Endothelial cell of umbilical vein (primary cell): Measurements from ENCODE around the gene EFCC1. TPM values are rescaled to one million over a fixed set of nuclear protein-coding genes. Genes with fewer than 3 reads are reported as not detected.

Experiments used
- BruUV-seq: library from RNA; stranded (reverse); fragments of 400-500 nt; replicated peaks from 2 replicates; lab custom pipeline; 2021; lab: Mats Ljungman, UMichigan
- CTCF ChIA-PET: fragments of 300-600, 350-600 bp; sonication (Branson Sonifier 250); formaldehyde crosslinking; loops from one replicate; lab custom pipeline; 2021; ENCODE audit warnings: antibody characterized with exemption, inconsistent platforms; lab: Charles Lee
- POLR2A ChIA-PET: fragments of 300-600, 350-600 bp; sonication (Branson Sonifier 250); formaldehyde crosslinking; loops from one replicate; lab custom pipeline; 2021; ENCODE audit warnings: antibody characterized with exemption, inconsistent platforms; lab: Charles Lee
- DNase-seq: peaks from one replicate; pipeline ENCODE4 v3.0.0-alpha.2; 2011; ENCODE audit warnings: low read depth, low spot score
- FAIRE-seq: peaks from 2 replicates; lab custom pipeline; 2011; peaks lifted over from hg19 to GRCh38; lab: Jason Lieb, UNC
- H2AFZ ChIP-seq: 2 replicates; pipeline ENCODE4 v1.6.0; 2012; ENCODE audit warnings: low read depth, low read length, control low read depth, inconsistent platforms
- H3K27ac ChIP-seq: 2 replicates; pipeline ENCODE4 v1.5.1; 2011; ENCODE audit warnings: low read depth, mild to moderate bottlenecking, control low read depth, low read length, moderate library complexity; ENCODE audit not compliant: insufficient read depth
- H3K27me3 ChIP-seq, 2 experiments: 2 replicates each; pipeline versions ENCODE4 v1.6.0 to v1.6.1; 2011; ENCODE audit warnings: low read length in 2 of 2, mixed read lengths in 1 of 2; ENCODE audit not compliant: control insufficient read depth in 2 of 2, insufficient read depth in 2 of 2
- H3K36me3 ChIP-seq, 2 experiments: 2 replicates in 1 of 2; 3 replicates in 1 of 2; pipeline ENCODE4 v1.5.1; 2011; ENCODE audit warnings: low read length in 2 of 2, mild to moderate bottlenecking in 1 of 2, moderate library complexity in 1 of 2; ENCODE audit not compliant: control insufficient read depth in 2 of 2, insufficient read depth in 2 of 2; ENCODE audit errors: extremely low read depth in 1 of 2
- H3K4me1 ChIP-seq: 3 replicates; pipeline ENCODE4 v1.5.1; 2011; ENCODE audit warnings: mild to moderate bottlenecking, low read length; ENCODE audit not compliant: control insufficient read depth, insufficient read depth; ENCODE audit errors: extremely low read depth
- H3K4me2 ChIP-seq: 2 replicates; pipeline ENCODE4 v1.6.1; 2011; ENCODE audit warnings: low read length, control low read depth, mixed read lengths; ENCODE audit not compliant: insufficient read depth
- H3K4me3 ChIP-seq, 3 experiments: fragments of 200-600 bp in 1 of 3; sonication (generic), shearing (Covaris generic) in 1 of 3; replicated peaks in 1 of 3; 2 replicates each; pipeline ENCODE4 v1.5.1; 2011 to 2016; ENCODE audit warnings: control low read depth in 3 of 3, low read length in 3 of 3, mild to moderate bottlenecking in 2 of 3, inconsistent platforms in 1 of 3, low read depth in 1 of 3, moderate library complexity in 1 of 3; ENCODE audit not compliant: insufficient read depth in 1 of 3
- H3K79me2 ChIP-seq: 2 replicates; pipeline ENCODE4 v1.6.0; 2012; ENCODE audit warnings: low read length, inconsistent platforms; ENCODE audit not compliant: control insufficient read depth, insufficient read depth
- H3K9ac ChIP-seq: replicated peaks from 2 replicates; pipeline ENCODE3; 2011; ENCODE audit warnings: low read length, control low read depth; ENCODE audit not compliant: insufficient read depth; ENCODE audit errors: extremely low read depth
- H3K9me1 ChIP-seq: replicated peaks from 3 replicates; pipeline ENCODE4 v1.6.0; 2011; ENCODE audit warnings: mild to moderate bottlenecking, low read length; ENCODE audit not compliant: control insufficient read depth, insufficient read depth; ENCODE audit errors: extremely low read depth
- H3K9me3 ChIP-seq: replicated peaks from 2 replicates; pipeline ENCODE4 v1.5.1; 2012; ENCODE audit warnings: low read length, inconsistent platforms; ENCODE audit not compliant: control insufficient read depth, insufficient read depth
- H4K20me1 ChIP-seq: replicated peaks from 2 replicates; pipeline ENCODE3; 2011; ENCODE audit warnings: mild to moderate bottlenecking, low read length; ENCODE audit not compliant: control insufficient read depth, insufficient read depth; ENCODE audit errors: extremely low read depth
- EZH2 ChIP-seq: IDR thresholded peaks from 2 replicates; pipeline ENCODE4 v1.6.1; 2012; ENCODE audit warnings: borderline replicate concordance, low read depth, mild to moderate bottlenecking, moderate library complexity, low read length, inconsistent platforms; ENCODE audit not compliant: severe bottlenecking
- FOS ChIP-seq: IDR thresholded peaks from 2 replicates; pipeline ENCODE4 v1.6.1; 2011; ENCODE audit warnings: mild to moderate bottlenecking, low read length, moderate library complexity, borderline replicate concordance; ENCODE audit not compliant: insufficient read depth
- GATA2 ChIP-seq: IDR thresholded peaks from 2 replicates; pipeline ENCODE4 v1.7.0; 2011; ENCODE audit warnings: low read depth, mild to moderate bottlenecking, moderate library complexity, mixed read lengths, low read length; ENCODE audit not compliant: insufficient read length, insufficient read depth
- MYC ChIP-seq: IDR thresholded peaks from one replicate; pipeline ENCODE4 v1.6.1; 2011; ENCODE audit warnings: mild to moderate bottlenecking, low read depth, low read length
- dilution Hi-C: fragments of 300-500 bp; cut with MboI; formaldehyde crosslinking; loops from one replicate; pipeline ENCODE4 v1.15.0; 2019; ENCODE audit warnings: low sequenced_read_pairs; ENCODE audit not compliant: extremely low pct_ligation_motif_present
- intact Hi-C: fragments of 100-400 bp; cut with micrococcal nuclease; formaldehyde crosslinking; loops from one replicate; pipeline ENCODE4 v1.10.0; 2022
- polyA plus RNA-seq, 4 experiments: library from polyadenylated mRNA; depleted of rRNA in 3 of 4; stranded (reverse) in 3 of 4; unstranded in 1 of 4; fragments of >200 nt; gene quantifications; 2 replicates each; pipeline versions ENCODE4 v1.2.1 to v1.2.3, GENCODE V29; 2011 to 2012; ENCODE audit warnings: missing spikeins in 1 of 4
- total RNA-seq: library from RNA; stranded (reverse); gene quantifications from 2 replicates; pipeline ENCODE4 v1.2.3, GENCODE V29; 2021
- TF ChIP-seq, protein P1 (sequence below), 2 donors: IDR thresholded peaks; 1 replicate in 1 of 2; 2 replicates in 1 of 2; pipeline ENCODE4 v1.5.1; 2011; ENCODE audit warnings: low read length in 2 of 2, mild to moderate bottlenecking in 2 of 2, moderate library complexity in 2 of 2, control low read depth in 1 of 2, inconsistent platforms in 1 of 2, low read depth in 1 of 2; ENCODE audit not compliant: insufficient read depth in 1 of 2; ENCODE audit errors: extremely low read depth in 1 of 2
- TF ChIP-seq, protein P2 (sequence below): IDR thresholded peaks from 2 replicates; pipeline ENCODE4 v1.6.1; 2011; ENCODE audit not compliant: insufficient read depth, insufficient read length

Gene EFCC1
- total and polyA plus RNA-seq, 2 donors (not counting 3 experiments of a cell fraction or from before 2014, with no cell fraction given), result 0.73 to 1.3 TPM

DNA sequence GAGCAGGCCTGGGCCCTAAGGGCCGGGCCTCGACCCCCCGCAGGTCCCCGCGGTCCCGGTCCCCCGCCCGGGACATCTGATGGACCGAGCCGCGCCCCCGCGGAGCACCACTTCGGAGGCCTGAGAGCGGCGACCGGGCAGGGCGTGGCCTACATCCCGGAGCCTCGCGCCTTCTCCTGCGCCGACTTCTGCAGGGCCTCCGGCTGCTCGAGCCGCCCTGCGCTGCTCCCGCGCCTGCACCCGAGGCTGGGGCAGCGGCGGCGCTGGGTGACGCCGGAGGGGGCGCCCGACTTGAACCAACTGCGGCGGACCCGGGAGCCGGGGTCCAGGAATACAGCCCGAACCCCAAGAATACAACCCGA is 44.6 kb downstream of the EFCC1 start:
- peak; percentile 18 for FAIRE-seq
- H3K27me3 ChIP-seq, result no peaks in the 10 kb centered on the region
- H3K9me1 ChIP-seq, result no peaks in the 10 kb centered on the region
- POLR2A ChIA-PET, result no interaction called here
- no peak overlapping the region for H3K9ac ChIP-seq
- no peaks in the 10 kb centered on the region for H3K9me3 ChIP-seq
- no peak for DNase-seq
- H3K4me1 ChIP-seq, result peaks cover 6% of the 10 kb centered on the region
- CTCF ChIA-PET, result interaction anchor here (1.0 to 1.6 kb wide), 2 partner anchors 20 to 76 kb away, joined by 3 to 8 read pairs; no protein-coding TSS in a partner anchor
- peak overlapping the region; percentile 71 for H3K4me2 ChIP-seq
- no peaks in the 10 kb centered on the region for H3K36me3 ChIP-seq
- H2AFZ ChIP-seq, result peak overlapping the region; percentile 96
- BruUV-seq, result no TSS peak
- intact Hi-C loops, result no loop called here
- H3K27ac ChIP-seq, result no peak overlapping the region
- no peaks in the 10 kb centered on the region for H4K20me1 ChIP-seq
- dilution Hi-C loops, result no loop called here
- H3K79me2 ChIP-seq, result no peaks in the 10 kb centered on the region
- peak overlapping the region; percentile 13 to 29 (median 20) for H3K4me3 ChIP-seq
- TF ChIP-seq, protein P1, sequence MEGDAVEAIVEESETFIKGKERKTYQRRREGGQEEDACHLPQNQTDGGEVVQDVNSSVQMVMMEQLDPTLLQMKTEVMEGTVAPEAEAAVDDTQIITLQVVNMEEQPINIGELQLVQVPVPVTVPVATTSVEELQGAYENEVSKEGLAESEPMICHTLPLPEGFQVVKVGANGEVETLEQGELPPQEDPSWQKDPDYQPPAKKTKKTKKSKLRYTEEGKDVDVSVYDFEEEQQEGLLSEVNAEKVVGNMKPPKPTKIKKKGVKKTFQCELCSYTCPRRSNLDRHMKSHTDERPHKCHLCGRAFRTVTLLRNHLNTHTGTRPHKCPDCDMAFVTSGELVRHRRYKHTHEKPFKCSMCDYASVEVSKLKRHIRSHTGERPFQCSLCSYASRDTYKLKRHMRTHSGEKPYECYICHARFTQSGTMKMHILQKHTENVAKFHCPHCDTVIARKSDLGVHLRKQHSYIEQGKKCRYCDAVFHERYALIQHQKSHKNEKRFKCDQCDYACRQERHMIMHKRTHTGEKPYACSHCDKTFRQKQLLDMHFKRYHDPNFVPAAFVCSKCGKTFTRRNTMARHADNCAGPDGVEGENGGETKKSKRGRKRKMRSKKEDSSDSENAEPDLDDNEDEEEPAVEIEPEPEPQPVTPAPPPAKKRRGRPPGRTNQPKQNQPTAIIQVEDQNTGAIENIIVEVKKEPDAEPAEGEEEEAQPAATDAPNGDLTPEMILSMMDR (IDR thresholded peaks at IDR 0.05; ENCODE audit: extremely low read depth in 1 of 2, insufficient read depth in 1 of 2, low read depth in 1 of 2, low read length in 2 of 2), result peak; percentile 10 to 25
- TF ChIP-seq GATA2, result no peak

DNA sequence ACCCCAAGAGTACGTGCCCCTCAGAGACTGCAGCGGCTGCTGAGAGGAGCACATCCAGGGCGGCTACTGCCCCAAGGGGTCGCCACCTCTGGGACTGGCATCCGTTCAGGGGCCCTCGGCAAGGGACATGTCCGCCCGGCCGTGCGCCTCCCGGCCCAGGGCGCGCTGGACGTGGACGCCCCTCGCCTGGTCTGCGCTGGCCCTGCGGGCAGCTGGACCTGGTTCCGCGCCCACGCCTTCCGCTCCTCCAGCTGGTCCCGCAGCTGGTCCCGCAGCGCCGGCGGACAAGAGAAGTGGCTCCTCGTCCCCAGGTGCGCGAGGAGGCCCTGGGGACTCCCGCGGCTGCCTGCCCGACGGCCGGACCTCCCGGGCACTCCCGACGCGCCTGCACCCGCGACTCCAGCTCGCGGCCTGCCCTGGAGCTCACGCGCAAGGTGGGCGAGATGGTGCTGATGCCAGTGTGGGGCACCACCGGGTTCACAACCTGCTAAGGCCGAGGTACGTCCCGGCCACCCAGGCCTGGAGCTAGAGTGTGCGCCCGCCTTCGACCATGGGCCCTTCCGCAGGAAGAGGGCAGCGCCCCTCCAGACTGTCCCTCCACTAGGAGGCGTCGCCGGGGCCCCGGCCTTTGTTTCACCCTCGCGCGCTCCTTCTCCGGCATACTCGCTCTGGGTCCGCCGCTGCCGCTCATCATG is 45.1 kb downstream of the EFCC1 start:
- no peak for FAIRE-seq
- dilution Hi-C loops, result no loop called here
- Histone ChIP-seq H3K9me1 (no peaks in the 10 kb centered on the region), H3K27ac (no peak overlapping the region), H4K20me1 (no peaks in the 10 kb centered on the region), H3K4me2 (peak overlapping the region; percentile 71), H3K36me3 (no peaks in the 10 kb centered on the region), H3K79me2 (no peaks in the 10 kb centered on the region), H3K27me3 (no peaks in the 10 kb centered on the region), H2AFZ (peak overlapping the region; percentile 96), H3K4me3 (peak overlapping the region; percentile 13 to 29 (median 20)), H3K9me3 (no peaks in the 10 kb centered on the region), H3K4me1 (peaks cover 6% of the 10 kb centered on the region), H3K9ac (no peak overlapping the region)
- ChIA-PET CTCF (interaction anchor here (0.8 to 1.6 kb wide), 3 partner anchors 19 to 76 kb away, joined by 3 to 8 read pairs (median 4); no protein-coding TSS in a partner anchor), POLR2A (no interaction called here)
- BruUV-seq, result no TSS peak
- DNase-seq, result no peak
- intact Hi-C loops, result no loop called here
- TF ChIP-seq, protein P2, sequence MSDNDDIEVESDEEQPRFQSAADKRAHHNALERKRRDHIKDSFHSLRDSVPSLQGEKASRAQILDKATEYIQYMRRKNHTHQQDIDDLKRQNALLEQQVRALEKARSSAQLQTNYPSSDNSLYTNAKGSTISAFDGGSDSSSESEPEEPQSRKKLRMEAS, result no peak
- TF ChIP-seq MYC (no peak), EZH2 (peak; percentile 37), FOS (no peak)
- TF ChIP-seq, protein P1 (IDR thresholded peaks at IDR 0.05; ENCODE audit: extremely low read depth in 1 of 2, insufficient read depth in 1 of 2, low read depth in 1 of 2, low read length in 2 of 2), result peak; percentile 16 to 28
